ENCODE results near the gene HCN2.

The HCN2 gene

GRCh38 chr19:641702-642101, 52.0 kb downstream of the HCN2 start:
- no peak for DNase-seq

- no peak for DNase-seq
Observed at GRCh38 chr19:642767-643727, 53.4 kb downstream of the HCN2 start.

GRCh38 chr19:643736-644135, 54.1 kb downstream of the HCN2 start:
- DNase-seq, result no peak

GRCh38 chr19:644363-644762, 54.7 kb downstream of the HCN2 start:
- DNase-seq, result no peak

- no peak for DNase-seq
Observed at GRCh38 chr19:644789-645188, 55.1 kb downstream of the HCN2 start.

- DNase-seq, result no peak
Observed at GRCh38 chr19:645912-646778, 56.5 kb downstream of the HCN2 start.

GRCh38 chr19:646779-647565, 57.3 kb downstream of the HCN2 start:
- no peak for DNase-seq

GRCh38 chr19:647566-648284, 58.0 kb downstream of the HCN2 start:
- no peak for DNase-seq

GRCh38 chr19:648305-648704, 58.6 kb downstream of the HCN2 start:
- no peak for DNase-seq

- DNase-seq, result no peak
Observed at GRCh38 chr19:648904-649801, 59.5 kb downstream of the HCN2 start.

- DNase-seq, result no peak
Observed at GRCh38 chr19:650121-650520, 60.4 kb downstream of the HCN2 start.

GRCh38 chr19:651114-651818, 61.6 kb downstream of the HCN2 start:
- DNase-seq, result no peak

GRCh38 chr19:651991-652390, 62.3 kb downstream of the HCN2 start:
- DNase-seq, result no peak

- no peak for DNase-seq
Observed at GRCh38 chr19:652467-653389, 63.0 kb downstream of the HCN2 start.

- DNase-seq, result no peak
Observed at GRCh38 chr19:653425-653824, 63.7 kb downstream of the HCN2 start.

- DNase-seq, result no peak
Observed at GRCh38 chr19:655691-656090, 66.0 kb downstream of the HCN2 start.

- DNase-seq, result no peak
Observed at GRCh38 chr19:656751-657559, 67.3 kb downstream of the HCN2 start.

- no peak for DNase-seq
Observed at GRCh38 chr19:657611-658010, 67.9 kb downstream of the HCN2 start.

Measured in T-helper 1 cell (primary cell).